ENCODE results near the gene GPM6B. TPM values are rescaled to one million over a fixed set of nuclear protein-coding genes. Genes with fewer than 3 reads are reported as not detected.

The GPM6B gene
- total and polyA plus RNA-seq, 2 donors from 2014 or later: 6.3 to 16.0 TPM

DNA sequence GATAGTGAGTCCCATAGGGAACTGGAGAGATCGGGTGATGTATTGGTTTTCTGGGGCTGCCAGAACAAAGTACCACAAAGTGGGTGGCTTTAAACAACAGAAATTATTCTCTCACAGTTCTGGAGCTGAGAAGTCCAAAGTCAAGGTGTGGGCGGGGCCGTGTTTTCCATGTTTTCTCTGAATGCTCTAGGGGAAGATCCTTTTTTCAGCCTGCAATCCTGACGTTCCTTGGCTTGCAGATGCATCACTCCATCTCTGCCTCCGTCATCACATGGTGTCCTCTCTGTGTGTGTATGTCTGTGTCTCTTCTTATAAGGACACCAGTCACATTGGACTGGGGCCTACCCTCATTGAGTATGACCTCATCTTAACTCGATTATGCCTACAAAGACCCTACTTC lies 7.9 kb upstream of the GPM6B start:
- FAIRE-seq: no peak
- peaks cover 9% of the 10 kb centered on the region for H3K27me3 ChIP-seq (ENCODE audit: control insufficient read depth, insufficient read depth, low read length)

DNA sequence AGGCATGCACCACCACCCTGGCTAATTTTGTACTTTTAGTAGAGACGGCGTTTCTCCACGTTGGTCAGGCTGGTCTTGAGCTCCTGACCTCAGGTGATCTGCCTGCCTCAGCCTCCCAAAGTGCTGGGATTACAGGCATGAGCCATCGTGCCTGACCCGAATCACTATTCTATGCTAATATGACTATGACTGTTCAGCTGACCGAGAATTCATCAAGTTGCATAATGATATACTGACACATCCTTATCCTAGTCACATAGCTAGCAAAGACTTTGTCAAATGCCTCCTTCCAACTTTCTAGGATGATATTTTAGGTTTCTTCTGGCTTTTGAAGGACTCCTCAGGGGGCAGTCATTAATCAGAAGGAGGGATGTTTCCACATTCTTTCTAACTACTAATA lies 4.8 kb upstream of the GPM6B start:
- Histone ChIP-seq H3K27me3 (ENCODE audit: control insufficient read depth, insufficient read depth, low read length) (peaks cover 9% of the 10 kb centered on the region), H3K4me1 (ENCODE audit: control insufficient read depth in 2 of 3, insufficient read depth in 2 of 3, low read depth in 1 of 3, low read length in 3 of 3) (no peaks in the 10 kb centered on the region), H3K9ac (ENCODE audit: low read length in 3 of 3) (no peak overlapping the region), H3K4me3 (ENCODE audit: low read length in 3 of 3) (no peak overlapping the region), H3K36me3 (ENCODE audit: control insufficient read depth in 2 of 3, insufficient read depth in 3 of 3, low read length in 3 of 3) (no peaks in the 10 kb centered on the region), H3K27ac (ENCODE audit: low read depth in 2 of 2, low read length in 2 of 2) (no peak overlapping the region), H3K9me3 (ENCODE audit: control insufficient read depth in 2 of 3, insufficient read depth in 1 of 3, low read length in 3 of 3) (no peaks in the 10 kb centered on the region)
- intact Hi-C loops (cut with DNase I): no loop called here
- DNase-seq (no peak), FAIRE-seq (no peak)
- TF ChIP-seq, protein P1, sequence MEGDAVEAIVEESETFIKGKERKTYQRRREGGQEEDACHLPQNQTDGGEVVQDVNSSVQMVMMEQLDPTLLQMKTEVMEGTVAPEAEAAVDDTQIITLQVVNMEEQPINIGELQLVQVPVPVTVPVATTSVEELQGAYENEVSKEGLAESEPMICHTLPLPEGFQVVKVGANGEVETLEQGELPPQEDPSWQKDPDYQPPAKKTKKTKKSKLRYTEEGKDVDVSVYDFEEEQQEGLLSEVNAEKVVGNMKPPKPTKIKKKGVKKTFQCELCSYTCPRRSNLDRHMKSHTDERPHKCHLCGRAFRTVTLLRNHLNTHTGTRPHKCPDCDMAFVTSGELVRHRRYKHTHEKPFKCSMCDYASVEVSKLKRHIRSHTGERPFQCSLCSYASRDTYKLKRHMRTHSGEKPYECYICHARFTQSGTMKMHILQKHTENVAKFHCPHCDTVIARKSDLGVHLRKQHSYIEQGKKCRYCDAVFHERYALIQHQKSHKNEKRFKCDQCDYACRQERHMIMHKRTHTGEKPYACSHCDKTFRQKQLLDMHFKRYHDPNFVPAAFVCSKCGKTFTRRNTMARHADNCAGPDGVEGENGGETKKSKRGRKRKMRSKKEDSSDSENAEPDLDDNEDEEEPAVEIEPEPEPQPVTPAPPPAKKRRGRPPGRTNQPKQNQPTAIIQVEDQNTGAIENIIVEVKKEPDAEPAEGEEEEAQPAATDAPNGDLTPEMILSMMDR (IDR thresholded peaks at IDR 0.05; ENCODE audit: borderline replicate concordance, extremely low read depth, insufficient read depth): no peak

More for the DNA sequence above, 7.9 kb upstream of the GPM6B start:
- Histone ChIP-seq H3K4me3 (ENCODE audit: low read length in 3 of 3) (no peak overlapping the region), H3K4me1 (ENCODE audit: control insufficient read depth in 2 of 3, insufficient read depth in 2 of 3, low read depth in 1 of 3, low read length in 3 of 3) (no peaks in the 10 kb centered on the region), H3K36me3 (ENCODE audit: control insufficient read depth in 2 of 3, insufficient read depth in 3 of 3, low read length in 3 of 3) (no peaks in the 10 kb centered on the region), H3K9me3 (ENCODE audit: control insufficient read depth in 2 of 3, insufficient read depth in 1 of 3, low read length in 3 of 3) (no peaks in the 10 kb centered on the region), H3K9ac (ENCODE audit: low read length in 3 of 3) (no peak overlapping the region), H3K27ac (ENCODE audit: low read depth in 2 of 2, low read length in 2 of 2) (no peak overlapping the region)
- DNase-seq: no peak
- intact Hi-C loops (cut with DNase I): no loop called here
- TF ChIP-seq, protein P1 (IDR thresholded peaks at IDR 0.05; ENCODE audit: borderline replicate concordance, extremely low read depth, insufficient read depth): no peak

DNA sequence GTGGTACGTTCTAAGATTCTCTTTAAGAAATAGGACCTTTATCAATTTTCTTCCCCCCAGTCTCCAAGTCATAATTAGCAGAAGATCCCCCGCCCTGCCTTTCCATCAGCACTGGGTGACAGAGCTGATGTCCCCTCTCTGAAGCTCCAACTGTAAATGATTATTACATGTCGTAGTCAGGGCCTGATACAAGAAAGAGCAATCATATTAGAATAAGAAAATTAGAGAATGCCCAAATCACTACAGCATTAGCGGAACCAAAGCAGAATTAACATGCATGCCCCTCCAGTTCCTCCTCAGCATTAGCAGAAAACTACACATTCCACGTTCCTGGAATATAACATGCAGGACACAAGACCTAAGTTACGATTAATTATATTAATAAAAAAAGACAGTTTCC lies 717 bp downstream of the GPM6B start:
- no peak for FAIRE-seq
- Histone ChIP-seq H3K27ac (ENCODE audit: low read depth in 2 of 2, low read length in 2 of 2) (no peak overlapping the region), H3K4me1 (ENCODE audit: control insufficient read depth in 2 of 3, insufficient read depth in 2 of 3, low read depth in 1 of 3, low read length in 3 of 3) (no peaks in the 10 kb centered on the region), H3K4me3 (ENCODE audit: low read length in 3 of 3) (no peak overlapping the region), H3K9me3 (ENCODE audit: control insufficient read depth in 2 of 3, insufficient read depth in 1 of 3, low read length in 3 of 3) (no peaks in the 10 kb centered on the region), H3K27me3 (ENCODE audit: control insufficient read depth, insufficient read depth, low read length) (peaks cover 14% of the 10 kb centered on the region), H3K9ac (ENCODE audit: low read length in 3 of 3) (no peak overlapping the region), H3K36me3 (ENCODE audit: control insufficient read depth in 2 of 3, insufficient read depth in 3 of 3, low read length in 3 of 3) (no peaks in the 10 kb centered on the region)
- TF ChIP-seq, protein P1 (IDR thresholded peaks at IDR 0.05; ENCODE audit: borderline replicate concordance, extremely low read depth, insufficient read depth): no peak
- intact Hi-C loops (cut with DNase I): no loop called here
- DNase-seq: no peak

GRCh38 chrX:13815664-13816063 lies 1.2 kb downstream of the GPM6B start:
- no peak for FAIRE-seq
- TF ChIP-seq, protein P1 (IDR thresholded peaks at IDR 0.05; ENCODE audit: borderline replicate concordance, extremely low read depth, insufficient read depth): no peak

More at GRCh38 chrX:13815664-13816063, 1.2 kb downstream of the GPM6B start:
- Histone ChIP-seq H3K9me3 (ENCODE audit: control insufficient read depth in 2 of 3, insufficient read depth in 1 of 3, low read length in 3 of 3) (no peaks in the 10 kb centered on the region), H3K36me3 (ENCODE audit: control insufficient read depth in 2 of 3, insufficient read depth in 3 of 3, low read length in 3 of 3) (no peaks in the 10 kb centered on the region), H3K4me1 (ENCODE audit: control insufficient read depth in 2 of 3, insufficient read depth in 2 of 3, low read depth in 1 of 3, low read length in 3 of 3) (no peaks in the 10 kb centered on the region), H3K9ac (ENCODE audit: low read length in 3 of 3) (no peak overlapping the region), H3K4me3 (ENCODE audit: low read length in 3 of 3) (no peak overlapping the region), H3K27ac (ENCODE audit: low read depth in 2 of 2, low read length in 2 of 2) (no peak overlapping the region), H3K27me3 (ENCODE audit: control insufficient read depth, insufficient read depth, low read length) (peaks cover 14% of the 10 kb centered on the region)
- DNase-seq: no peak
- intact Hi-C loops (cut with DNase I): no loop called here
